SK-N-SH (cell line): ENCODE data around the gene DOCK3.

Experiments used
- EP300 ChIP-seq, 2 experiments: IDR thresholded peaks; 2 replicates each; pipeline versions ENCODE4 v1.4.0 to v1.6.1; 2012; ENCODE audit warnings: borderline replicate concordance in 1 of 2, low read depth in 1 of 2, low read length in 1 of 2
- EZH2phosphoT487 ChIP-seq: fragments of 200-600 bp; sonication (generic); IDR thresholded peaks from 2 replicates; pipeline ENCODE4 v1.6.1; 2017; ENCODE audit warnings: low read depth, mixed run types, mild to moderate bottlenecking, antibody characterized with exemption, moderate library complexity, borderline replicate concordance
- TAF1 ChIP-seq: IDR thresholded peaks from 2 replicates; pipeline ENCODE4 v1.6.1; 2012; ENCODE audit warnings: low read depth, mild to moderate bottlenecking, low read length, moderate library complexity, borderline replicate concordance
- TF ChIP-seq, protein P1 (sequence below): IDR thresholded peaks from 2 replicates; pipeline ENCODE4 v1.4.0; 2012; ENCODE audit warnings: low read depth, borderline replicate concordance
- TF ChIP-seq, protein P2 (sequence below): fragments of 200-600 bp; sonication (generic); IDR thresholded peaks from 2 replicates; pipeline ENCODE4 v1.6.1; 2017; ENCODE audit warnings: antibody characterized with exemption, mild to moderate bottlenecking, moderate library complexity
- TF ChIP-seq, protein P3 (sequence below): IDR thresholded peaks from 2 replicates; pipeline ENCODE4 v1.4.0; 2012; ENCODE audit warnings: low read depth

DNA sequence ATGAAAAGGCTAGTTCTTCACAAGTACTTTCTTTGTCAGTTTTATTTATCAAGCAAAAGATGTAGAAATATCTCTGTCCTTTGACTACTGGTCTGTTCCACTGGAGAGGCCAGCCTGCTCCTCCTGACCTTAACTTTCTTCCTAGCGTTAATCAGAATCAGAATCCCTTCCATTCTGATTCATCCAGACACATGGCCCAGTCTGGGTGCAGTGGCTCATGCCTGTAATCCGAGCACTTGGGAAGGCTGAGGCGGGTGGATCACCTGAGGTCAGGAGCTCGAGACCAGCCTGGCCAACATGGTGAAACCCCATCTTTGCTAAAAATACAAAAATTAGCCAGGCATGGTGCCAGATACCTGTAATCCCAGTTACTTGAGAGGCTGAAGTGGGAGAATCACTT is 678.4 kb downstream of the DOCK3 start:
- TF ChIP-seq, protein P1, sequence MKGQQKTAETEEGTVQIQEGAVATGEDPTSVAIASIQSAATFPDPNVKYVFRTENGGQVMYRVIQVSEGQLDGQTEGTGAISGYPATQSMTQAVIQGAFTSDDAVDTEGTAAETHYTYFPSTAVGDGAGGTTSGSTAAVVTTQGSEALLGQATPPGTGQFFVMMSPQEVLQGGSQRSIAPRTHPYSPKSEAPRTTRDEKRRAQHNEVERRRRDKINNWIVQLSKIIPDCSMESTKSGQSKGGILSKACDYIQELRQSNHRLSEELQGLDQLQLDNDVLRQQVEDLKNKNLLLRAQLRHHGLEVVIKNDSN = no peak
- no peak for TF ChIP-seq EZH2phosphoT487
- TF ChIP-seq, protein P2, sequence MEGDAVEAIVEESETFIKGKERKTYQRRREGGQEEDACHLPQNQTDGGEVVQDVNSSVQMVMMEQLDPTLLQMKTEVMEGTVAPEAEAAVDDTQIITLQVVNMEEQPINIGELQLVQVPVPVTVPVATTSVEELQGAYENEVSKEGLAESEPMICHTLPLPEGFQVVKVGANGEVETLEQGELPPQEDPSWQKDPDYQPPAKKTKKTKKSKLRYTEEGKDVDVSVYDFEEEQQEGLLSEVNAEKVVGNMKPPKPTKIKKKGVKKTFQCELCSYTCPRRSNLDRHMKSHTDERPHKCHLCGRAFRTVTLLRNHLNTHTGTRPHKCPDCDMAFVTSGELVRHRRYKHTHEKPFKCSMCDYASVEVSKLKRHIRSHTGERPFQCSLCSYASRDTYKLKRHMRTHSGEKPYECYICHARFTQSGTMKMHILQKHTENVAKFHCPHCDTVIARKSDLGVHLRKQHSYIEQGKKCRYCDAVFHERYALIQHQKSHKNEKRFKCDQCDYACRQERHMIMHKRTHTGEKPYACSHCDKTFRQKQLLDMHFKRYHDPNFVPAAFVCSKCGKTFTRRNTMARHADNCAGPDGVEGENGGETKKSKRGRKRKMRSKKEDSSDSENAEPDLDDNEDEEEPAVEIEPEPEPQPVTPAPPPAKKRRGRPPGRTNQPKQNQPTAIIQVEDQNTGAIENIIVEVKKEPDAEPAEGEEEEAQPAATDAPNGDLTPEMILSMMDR = no peak
- TF ChIP-seq, protein P3, sequence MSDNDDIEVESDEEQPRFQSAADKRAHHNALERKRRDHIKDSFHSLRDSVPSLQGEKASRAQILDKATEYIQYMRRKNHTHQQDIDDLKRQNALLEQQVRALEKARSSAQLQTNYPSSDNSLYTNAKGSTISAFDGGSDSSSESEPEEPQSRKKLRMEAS = no peak
- TF ChIP-seq TAF1 = no peak
- TF ChIP-seq EP300 (IDR thresholded peaks at IDR 0.05; ENCODE audit: borderline replicate concordance in 1 of 2, low read depth in 1 of 2, low read length in 1 of 2) = no peak
